Parathyroid adenoma (tissue), 2 donors: ENCODE data around the gene AUTS2.

Source experiments
- H2AFZ ChIP-seq: fragments of 300-600 bp; sonication (generic); one replicate; pipeline ENCODE4 v1.7.0; 2017; ENCODE audit warnings: antibody characterized with exemption, mild to moderate bottlenecking
- H3K27ac ChIP-seq: fragments of 300-600 bp; sonication (generic); one replicate; pipeline ENCODE4 v1.7.0; 2017
- H3K27me3 ChIP-seq: fragments of 300-600 bp; sonication (generic); one replicate; pipeline ENCODE4 v1.7.0; 2017; ENCODE audit warnings: low read length; ENCODE audit not compliant: control insufficient read depth, insufficient read depth
- H3K36me3 ChIP-seq: fragments of 300-600 bp; sonication (generic); one replicate; pipeline ENCODE4 v1.7.0; 2017; ENCODE audit warnings: low read length; ENCODE audit not compliant: control insufficient read depth, insufficient read depth
- H3K4me1 ChIP-seq: fragments of 300-600 bp; sonication (generic); one replicate; pipeline ENCODE4 v1.7.0; 2017; ENCODE audit warnings: control low read depth
- H3K4me2 ChIP-seq: fragments of 300-600 bp; sonication (generic); one replicate; pipeline ENCODE4 v1.7.0; 2017; ENCODE audit warnings: low read length
- H3K4me3 ChIP-seq: fragments of 300-600 bp; sonication (generic); one replicate; pipeline ENCODE4 v1.7.0; 2017; ENCODE audit warnings: low read depth, low read length
- H3K79me2 ChIP-seq: fragments of 300-600 bp; sonication (generic); one replicate; pipeline ENCODE4 v1.7.0; 2017; ENCODE audit warnings: control low read depth
- H3K9ac ChIP-seq: fragments of 300-600 bp; sonication (generic); one replicate; pipeline ENCODE4 v1.7.0; 2017; ENCODE audit warnings: mild to moderate bottlenecking
- H3K9me3 ChIP-seq: fragments of 300-600 bp; sonication (generic); one replicate; pipeline ENCODE4 v1.7.0; 2017; ENCODE audit warnings: low read length; ENCODE audit not compliant: control insufficient read depth
- TF ChIP-seq, protein P1 (sequence below): fragments of 300-600 bp; sonication (generic); IDR thresholded peaks from one replicate; pipeline ENCODE4 v1.7.0; 2017; ENCODE audit warnings: antibody characterized with exemption, mild to moderate bottlenecking
- donor health status: primary hyperparathyroidism.

Gene AUTS2

DNA sequence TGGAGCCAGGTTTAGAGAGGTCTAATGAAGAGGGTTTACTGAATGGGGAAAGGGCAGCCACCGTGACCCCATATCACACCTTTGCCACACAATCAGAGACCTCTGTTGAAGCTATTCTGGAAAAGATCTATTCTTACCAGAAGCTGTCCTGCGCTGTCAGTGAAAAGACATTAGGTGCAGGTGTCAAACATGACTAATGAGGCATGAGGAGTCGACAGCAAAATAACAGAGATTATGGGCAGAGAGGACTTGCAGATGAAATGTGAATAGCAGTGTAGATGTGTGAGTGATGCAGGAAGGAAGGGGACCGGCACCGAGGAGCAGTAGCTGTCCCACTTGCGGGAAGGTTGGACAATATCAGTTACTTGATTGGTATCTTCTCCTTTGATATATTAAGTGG is 906.0 kb downstream of the AUTS2 start:
- Histone ChIP-seq H3K79me2 (no peaks in the 10 kb centered on the region), H3K4me1 (no peaks in the 10 kb centered on the region), H3K27ac (no peak overlapping the region), H3K9me3 (no peaks in the 10 kb centered on the region), H3K27me3 (no peaks in the 10 kb centered on the region), H3K4me3 (no peak overlapping the region), H3K4me2 (no peak overlapping the region), H3K9ac (no peak overlapping the region), H3K36me3 (no peaks in the 10 kb centered on the region), H2AFZ (no peak overlapping the region)
- TF ChIP-seq, protein P1, sequence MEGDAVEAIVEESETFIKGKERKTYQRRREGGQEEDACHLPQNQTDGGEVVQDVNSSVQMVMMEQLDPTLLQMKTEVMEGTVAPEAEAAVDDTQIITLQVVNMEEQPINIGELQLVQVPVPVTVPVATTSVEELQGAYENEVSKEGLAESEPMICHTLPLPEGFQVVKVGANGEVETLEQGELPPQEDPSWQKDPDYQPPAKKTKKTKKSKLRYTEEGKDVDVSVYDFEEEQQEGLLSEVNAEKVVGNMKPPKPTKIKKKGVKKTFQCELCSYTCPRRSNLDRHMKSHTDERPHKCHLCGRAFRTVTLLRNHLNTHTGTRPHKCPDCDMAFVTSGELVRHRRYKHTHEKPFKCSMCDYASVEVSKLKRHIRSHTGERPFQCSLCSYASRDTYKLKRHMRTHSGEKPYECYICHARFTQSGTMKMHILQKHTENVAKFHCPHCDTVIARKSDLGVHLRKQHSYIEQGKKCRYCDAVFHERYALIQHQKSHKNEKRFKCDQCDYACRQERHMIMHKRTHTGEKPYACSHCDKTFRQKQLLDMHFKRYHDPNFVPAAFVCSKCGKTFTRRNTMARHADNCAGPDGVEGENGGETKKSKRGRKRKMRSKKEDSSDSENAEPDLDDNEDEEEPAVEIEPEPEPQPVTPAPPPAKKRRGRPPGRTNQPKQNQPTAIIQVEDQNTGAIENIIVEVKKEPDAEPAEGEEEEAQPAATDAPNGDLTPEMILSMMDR: no peak

DNA sequence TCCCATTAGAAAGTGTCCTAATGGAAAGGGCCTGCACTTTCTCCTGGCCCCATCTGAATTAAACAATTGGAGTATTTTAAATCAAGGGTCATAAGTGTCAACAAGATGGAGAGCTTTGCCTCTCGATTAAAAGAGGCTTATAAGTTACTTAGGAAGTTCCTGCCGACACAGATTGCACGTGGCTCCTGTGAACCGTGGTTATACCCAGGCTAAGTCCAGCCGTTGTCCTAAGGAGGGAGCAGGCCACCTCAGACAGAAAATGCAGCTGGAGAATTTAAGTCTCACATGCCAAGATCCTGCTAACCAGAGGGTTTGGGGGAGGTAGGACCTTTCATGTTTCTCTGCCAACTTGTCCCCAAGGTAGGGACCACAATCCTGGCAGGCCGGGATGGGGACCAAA is 907.2 kb downstream of the AUTS2 start:
- H3K9me3 ChIP-seq: no peaks in the 10 kb centered on the region
- no peak overlapping the region for H3K27ac ChIP-seq
- no peak overlapping the region for H3K4me2 ChIP-seq
- H2AFZ ChIP-seq: no peak overlapping the region
- H3K36me3 ChIP-seq: no peaks in the 10 kb centered on the region
- TF ChIP-seq, protein P1: no peak
- H3K27me3 ChIP-seq: no peaks in the 10 kb centered on the region
- H3K79me2 ChIP-seq: no peaks in the 10 kb centered on the region
- H3K4me1 ChIP-seq: no peaks in the 10 kb centered on the region
- H3K9ac ChIP-seq: no peak overlapping the region
- no peak overlapping the region for H3K4me3 ChIP-seq

DNA sequence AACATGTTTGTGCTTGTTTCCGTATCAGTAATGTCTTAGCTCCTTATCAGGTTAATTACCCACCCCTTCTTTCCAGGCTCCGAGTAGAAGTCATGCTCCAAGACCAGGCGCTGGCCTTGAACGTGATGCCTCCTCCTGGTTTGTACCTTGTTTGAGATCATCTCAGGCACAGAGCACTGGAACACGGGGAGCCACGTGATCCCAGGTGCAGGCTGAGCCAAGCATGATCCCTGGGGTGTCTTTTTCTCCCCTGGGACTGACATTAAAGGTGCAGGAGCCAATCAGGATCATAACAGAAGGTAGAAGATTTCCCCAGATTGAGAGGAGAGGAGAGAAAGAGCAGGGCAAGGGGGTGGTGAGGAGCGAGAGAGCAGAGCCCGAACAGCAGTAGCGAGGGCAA is 907.6 kb downstream of the AUTS2 start:
- H3K36me3 ChIP-seq: no peaks in the 10 kb centered on the region
- no peaks in the 10 kb centered on the region for H3K9me3 ChIP-seq
- no peak overlapping the region for H3K27ac ChIP-seq
- no peaks in the 10 kb centered on the region for H3K4me1 ChIP-seq
- H3K4me3 ChIP-seq: no peak overlapping the region
- H2AFZ ChIP-seq: no peak overlapping the region
- H3K4me2 ChIP-seq: no peak overlapping the region
- TF ChIP-seq, protein P1: no peak
- no peaks in the 10 kb centered on the region for H3K27me3 ChIP-seq
- H3K79me2 ChIP-seq: no peaks in the 10 kb centered on the region
- no peak overlapping the region for H3K9ac ChIP-seq

DNA sequence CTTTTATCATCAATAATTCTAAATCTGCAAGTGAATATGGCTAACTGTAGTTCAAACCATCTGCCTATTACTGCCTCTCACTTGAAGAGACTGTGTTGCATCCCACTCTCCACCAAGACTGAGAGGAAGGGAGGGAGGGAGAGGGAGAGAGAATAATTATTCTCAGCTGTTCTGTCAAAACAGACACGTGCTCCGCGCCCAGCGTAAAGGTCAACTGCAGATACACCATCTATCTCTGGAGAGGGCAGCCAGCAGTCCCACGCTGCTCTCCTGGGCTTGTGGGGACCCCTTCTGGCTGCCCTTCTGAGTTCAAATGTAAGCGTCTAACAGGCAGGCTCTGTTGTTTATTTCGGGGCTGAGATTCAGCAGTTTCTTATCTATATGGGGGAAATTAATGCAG is 908.2 kb downstream of the AUTS2 start:
- no peak overlapping the region for H2AFZ ChIP-seq
- no peaks in the 10 kb centered on the region for H3K4me1 ChIP-seq
- no peaks in the 10 kb centered on the region for H3K27me3 ChIP-seq
- H3K79me2 ChIP-seq: no peaks in the 10 kb centered on the region
- H3K27ac ChIP-seq: no peak overlapping the region
- H3K4me3 ChIP-seq: no peak overlapping the region
- no peak overlapping the region for H3K9ac ChIP-seq
- TF ChIP-seq, protein P1: no peak
- H3K36me3 ChIP-seq: no peaks in the 10 kb centered on the region
- H3K4me2 ChIP-seq: no peak overlapping the region
- H3K9me3 ChIP-seq: no peaks in the 10 kb centered on the region

DNA sequence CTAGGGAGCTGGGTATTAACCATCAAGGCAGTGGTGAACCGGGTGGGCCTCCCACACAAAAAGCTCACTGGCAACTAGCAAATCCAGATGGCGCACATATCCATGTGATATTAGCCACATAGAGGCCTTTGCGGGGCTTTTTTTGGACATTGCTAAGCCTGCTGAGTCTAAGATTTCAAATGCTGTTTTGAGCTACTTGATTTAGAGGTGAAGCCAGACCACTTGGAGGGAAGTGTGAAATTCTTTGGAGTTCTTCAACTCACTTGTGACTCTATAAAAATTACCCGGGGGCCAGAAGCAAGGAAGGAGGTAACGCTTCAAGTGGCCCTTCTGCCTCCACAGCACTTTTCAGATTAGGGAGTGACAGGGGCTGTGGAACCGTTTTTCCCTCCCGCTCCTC is 913.9 kb downstream of the AUTS2 start:
- Histone ChIP-seq H2AFZ (no peak overlapping the region), H3K4me3 (no peak overlapping the region), H3K27me3 (no peaks in the 10 kb centered on the region), H3K4me2 (no peak overlapping the region), H3K27ac (no peak overlapping the region), H3K79me2 (no peaks in the 10 kb centered on the region), H3K4me1 (no peaks in the 10 kb centered on the region), H3K9me3 (no peaks in the 10 kb centered on the region), H3K36me3 (no peaks in the 10 kb centered on the region), H3K9ac (no peak overlapping the region)
- TF ChIP-seq, protein P1: no peak
